Testis (tissue), 2 donors: Measurements from ENCODE around the gene GPR146.
"Not testable (repeated sequence)": the region's sequence is repeated elsewhere in the genome, so short reads cannot be mapped to it uniquely, and the experiment has no call there.

Source experiments
- POLR2A ChIP-seq: fragments of 450-650 bp; IDR thresholded peaks from one replicate; pipeline ENCODE4 v1.6.1; 2017; ENCODE audit warnings: antibody characterized with exemption, mild to moderate bottlenecking, moderate library complexity
- TF ChIP-seq, protein P1 (sequence below), 3 experiments: fragments of 450-650 bp in 2 of 3; fragments of 200-600 bp in 1 of 3; sonication (generic) in 1 of 3; IDR thresholded peaks; one replicate each; pipeline ENCODE4 v1.5.1; 2016 to 2019; ENCODE audit warnings: antibody characterized with exemption in 3 of 3, mild to moderate bottlenecking in 2 of 3, moderate library complexity in 1 of 3

DNA sequence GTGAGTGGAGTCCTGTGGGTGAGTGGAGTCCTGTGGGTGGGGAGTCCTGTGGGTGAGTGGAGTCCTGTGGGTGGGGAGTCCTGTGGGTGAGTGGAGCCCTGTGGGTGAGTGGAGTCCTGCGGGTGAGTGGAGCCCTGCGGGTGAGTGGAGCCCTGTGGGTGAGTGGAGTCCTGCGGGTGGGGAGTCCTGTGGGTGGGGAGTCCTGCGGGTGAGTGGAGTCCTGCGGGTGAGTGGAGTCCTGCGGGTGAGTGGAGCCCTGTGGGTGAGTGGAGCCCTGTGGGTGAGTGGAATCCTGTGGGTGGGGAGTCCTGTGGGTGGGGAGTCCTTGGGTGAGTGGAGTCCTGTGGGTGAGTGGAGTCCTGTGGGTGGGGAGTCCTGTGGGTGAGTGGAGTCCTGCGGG lies 41.9 kb upstream of the GPR146 start:
- TF ChIP-seq POLR2A, result not testable (repeated sequence)
- TF ChIP-seq, protein P1, sequence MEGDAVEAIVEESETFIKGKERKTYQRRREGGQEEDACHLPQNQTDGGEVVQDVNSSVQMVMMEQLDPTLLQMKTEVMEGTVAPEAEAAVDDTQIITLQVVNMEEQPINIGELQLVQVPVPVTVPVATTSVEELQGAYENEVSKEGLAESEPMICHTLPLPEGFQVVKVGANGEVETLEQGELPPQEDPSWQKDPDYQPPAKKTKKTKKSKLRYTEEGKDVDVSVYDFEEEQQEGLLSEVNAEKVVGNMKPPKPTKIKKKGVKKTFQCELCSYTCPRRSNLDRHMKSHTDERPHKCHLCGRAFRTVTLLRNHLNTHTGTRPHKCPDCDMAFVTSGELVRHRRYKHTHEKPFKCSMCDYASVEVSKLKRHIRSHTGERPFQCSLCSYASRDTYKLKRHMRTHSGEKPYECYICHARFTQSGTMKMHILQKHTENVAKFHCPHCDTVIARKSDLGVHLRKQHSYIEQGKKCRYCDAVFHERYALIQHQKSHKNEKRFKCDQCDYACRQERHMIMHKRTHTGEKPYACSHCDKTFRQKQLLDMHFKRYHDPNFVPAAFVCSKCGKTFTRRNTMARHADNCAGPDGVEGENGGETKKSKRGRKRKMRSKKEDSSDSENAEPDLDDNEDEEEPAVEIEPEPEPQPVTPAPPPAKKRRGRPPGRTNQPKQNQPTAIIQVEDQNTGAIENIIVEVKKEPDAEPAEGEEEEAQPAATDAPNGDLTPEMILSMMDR (IDR thresholded peaks at IDR 0.05), result not testable (repeated sequence)
